ENCODE measurements around the gene ACP7.

GRCh38 chr19:39146686-39147450 is 62.7 kb downstream of the ACP7 start:
- TF ChIP-seq CTCF (IDR thresholded peaks at IDR 0.05) (no peak), POLR2A (IDR thresholded peaks at IDR 0.05) (no peak)

Data from lower leg skin (tissue), 3 donors.